Measurements from ENCODE around the gene CITED4.

CITED4 gene

DNA sequence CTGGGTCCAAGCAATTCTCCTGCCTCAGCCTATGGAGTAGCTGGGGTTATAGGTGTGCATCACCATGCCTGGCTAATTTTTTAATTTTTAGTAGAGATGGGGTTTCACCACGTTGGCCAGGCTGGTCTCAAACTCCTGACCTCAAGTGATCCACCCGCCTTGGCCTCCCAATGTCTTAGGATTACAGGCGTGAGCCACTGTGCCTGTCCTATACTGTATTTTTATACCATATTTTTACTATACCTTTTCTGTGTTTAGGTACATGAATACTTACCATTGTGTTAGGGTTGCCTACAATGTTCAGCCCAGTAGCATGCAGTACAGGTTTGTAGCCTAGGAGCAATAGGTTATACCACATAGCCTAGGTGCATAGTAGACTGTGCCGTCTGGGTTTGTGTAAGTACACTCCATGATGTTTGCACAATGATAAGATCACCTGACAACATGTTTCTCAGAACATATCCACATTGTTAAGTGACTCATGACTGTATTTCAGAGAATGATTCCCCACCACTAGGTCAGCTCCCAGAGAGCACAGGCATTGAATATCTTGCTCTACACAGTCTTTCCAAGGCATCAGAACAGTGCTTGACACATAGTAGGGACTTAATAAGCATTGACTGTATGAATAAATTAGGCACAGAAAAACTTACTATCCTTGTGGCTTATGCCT lies 6.0 kb upstream of the CITED4 start:
- peak; percentile 65 for DNase-seq

DNA sequence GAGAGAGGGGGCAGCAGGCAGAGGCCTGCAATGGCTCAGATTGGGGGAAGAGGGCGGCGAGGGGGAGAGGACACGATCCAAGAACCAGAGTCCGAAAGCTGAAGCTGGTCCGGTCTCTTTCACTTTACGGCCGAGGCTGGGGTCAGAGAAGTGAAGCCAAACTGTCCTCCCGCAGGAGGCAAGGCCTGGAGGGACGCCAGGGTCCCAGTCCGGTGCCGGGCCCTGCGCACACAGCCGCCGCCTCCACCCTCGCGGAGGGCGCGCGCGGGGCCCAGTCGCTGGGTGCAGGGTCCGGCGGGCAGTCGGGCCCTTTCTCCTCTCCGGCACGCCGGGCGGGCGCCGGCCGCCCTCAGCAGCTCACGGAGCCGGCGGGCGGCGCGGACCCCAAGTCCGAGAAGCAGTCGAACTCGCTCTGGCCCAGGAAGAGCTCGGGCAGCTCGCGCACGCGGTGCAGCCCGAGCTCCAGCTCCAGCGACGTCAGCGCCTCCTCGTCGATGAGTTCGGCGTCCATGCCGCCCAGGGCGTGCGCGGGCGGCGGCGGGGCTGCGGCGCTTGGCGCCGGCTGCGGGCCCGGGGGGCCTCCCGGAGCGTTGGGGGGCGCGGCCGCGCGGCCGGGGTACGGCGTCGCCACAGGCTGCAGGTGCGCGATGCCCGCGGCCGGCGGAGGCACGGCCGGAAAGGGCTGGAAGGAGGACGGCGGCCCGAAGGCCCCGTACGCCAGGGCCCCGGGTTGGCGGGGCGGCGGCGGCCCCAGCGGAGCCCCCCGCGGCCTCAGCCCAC lies 749 bp downstream of the CITED4 start:
- DNase-seq, result no peak
- in situ Hi-C loops (cut with HindIII; ENCODE audit: low pct_ligation_motif_present, low sequenced_read_pairs), result no loop called here
- H3K36me3 ChIP-seq (replicated peaks), result no peaks in the 10 kb centered on the region
- TF ChIP-seq, protein P1, sequence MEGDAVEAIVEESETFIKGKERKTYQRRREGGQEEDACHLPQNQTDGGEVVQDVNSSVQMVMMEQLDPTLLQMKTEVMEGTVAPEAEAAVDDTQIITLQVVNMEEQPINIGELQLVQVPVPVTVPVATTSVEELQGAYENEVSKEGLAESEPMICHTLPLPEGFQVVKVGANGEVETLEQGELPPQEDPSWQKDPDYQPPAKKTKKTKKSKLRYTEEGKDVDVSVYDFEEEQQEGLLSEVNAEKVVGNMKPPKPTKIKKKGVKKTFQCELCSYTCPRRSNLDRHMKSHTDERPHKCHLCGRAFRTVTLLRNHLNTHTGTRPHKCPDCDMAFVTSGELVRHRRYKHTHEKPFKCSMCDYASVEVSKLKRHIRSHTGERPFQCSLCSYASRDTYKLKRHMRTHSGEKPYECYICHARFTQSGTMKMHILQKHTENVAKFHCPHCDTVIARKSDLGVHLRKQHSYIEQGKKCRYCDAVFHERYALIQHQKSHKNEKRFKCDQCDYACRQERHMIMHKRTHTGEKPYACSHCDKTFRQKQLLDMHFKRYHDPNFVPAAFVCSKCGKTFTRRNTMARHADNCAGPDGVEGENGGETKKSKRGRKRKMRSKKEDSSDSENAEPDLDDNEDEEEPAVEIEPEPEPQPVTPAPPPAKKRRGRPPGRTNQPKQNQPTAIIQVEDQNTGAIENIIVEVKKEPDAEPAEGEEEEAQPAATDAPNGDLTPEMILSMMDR (IDR thresholded peaks at IDR 0.05; ENCODE audit: low read depth, low read length, missing control alignments), result no peak
- no peak overlapping the region for H3K27ac ChIP-seq
- no peaks in the 10 kb centered on the region for H3K27me3 ChIP-seq (replicated peaks)
- peak overlapping the region; percentile 64 for H3K4me3 ChIP-seq (ENCODE audit: low read depth, low read length)

More for the DNA sequence above, 6.0 kb upstream of the CITED4 start:
- H3K4me3 ChIP-seq (ENCODE audit: low read depth, low read length), result no peak overlapping the region
- H3K27me3 ChIP-seq (replicated peaks), result no peaks in the 10 kb centered on the region
- in situ Hi-C loops (cut with HindIII; ENCODE audit: low pct_ligation_motif_present, low sequenced_read_pairs), result no loop called here
- TF ChIP-seq, protein P1 (IDR thresholded peaks at IDR 0.05; ENCODE audit: low read depth, low read length, missing control alignments), result no peak
- H3K27ac ChIP-seq, result peak overlapping the region; percentile 34
- H3K36me3 ChIP-seq (replicated peaks), result no peaks in the 10 kb centered on the region

DNA sequence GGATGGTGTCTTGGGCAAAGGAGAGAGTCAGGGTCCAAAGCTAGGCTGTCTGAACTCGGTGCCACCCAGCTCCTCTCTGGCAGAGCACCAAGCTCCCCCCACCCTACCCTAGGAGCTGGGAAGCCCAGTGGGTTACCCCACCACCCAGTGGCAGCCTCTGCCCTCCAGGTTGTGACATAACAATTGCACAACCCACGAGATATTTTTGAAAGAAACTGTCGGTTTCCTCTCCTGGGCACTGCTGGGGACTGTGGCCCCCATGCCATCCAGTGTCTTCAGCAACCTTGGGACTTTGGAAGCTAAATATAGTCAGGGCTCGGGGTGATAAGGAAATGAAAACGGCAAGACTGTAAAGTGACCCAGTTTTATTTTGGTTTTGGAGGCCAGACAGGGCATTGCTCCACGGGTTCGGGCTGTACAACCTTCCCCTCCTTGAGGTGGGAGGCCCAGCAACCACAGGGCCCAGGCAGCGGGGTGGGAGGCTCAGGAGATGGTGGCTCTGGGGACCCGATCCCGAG lies 1.4 kb downstream of the CITED4 start:
- H3K27me3 ChIP-seq (replicated peaks), result no peaks in the 10 kb centered on the region
- in situ Hi-C loops (cut with HindIII; ENCODE audit: low pct_ligation_motif_present, low sequenced_read_pairs), result no loop called here
- peak overlapping the region; percentile 64 for H3K4me3 ChIP-seq (ENCODE audit: low read depth, low read length)
- no peak overlapping the region for H3K27ac ChIP-seq
- H3K36me3 ChIP-seq (replicated peaks), result no peaks in the 10 kb centered on the region
- TF ChIP-seq, protein P1 (IDR thresholded peaks at IDR 0.05; ENCODE audit: low read depth, low read length, missing control alignments), result no peak
- no peak for DNase-seq

DNA sequence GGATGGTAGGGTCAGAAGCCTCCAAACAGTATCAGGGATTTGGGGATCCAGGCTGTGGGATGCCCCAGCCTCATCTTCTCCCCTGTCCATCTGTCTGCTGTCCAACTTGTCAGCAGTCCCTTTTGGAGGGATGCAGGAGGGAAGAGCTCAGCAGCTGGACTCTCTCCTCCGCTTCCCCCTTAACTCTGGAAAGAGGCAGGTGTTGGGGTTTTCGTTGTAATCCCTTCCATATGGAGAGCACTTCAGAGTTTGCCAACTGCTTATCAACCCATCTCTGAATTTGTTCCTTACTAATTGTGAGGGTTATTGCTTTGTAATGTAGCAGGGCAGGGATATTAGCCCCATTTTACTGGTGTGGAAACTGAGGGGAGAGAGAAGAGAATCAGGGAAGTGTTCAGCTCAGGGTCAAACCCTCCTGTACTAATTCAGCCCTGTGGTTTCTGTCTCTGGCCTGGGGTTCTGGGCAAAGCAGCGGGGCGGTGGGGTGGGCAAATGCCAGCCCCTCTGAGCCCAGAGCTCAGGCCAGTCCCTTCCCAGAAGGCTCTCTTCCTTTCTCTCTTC lies 3.2 kb downstream of the CITED4 start:
- TF ChIP-seq, protein P1 (IDR thresholded peaks at IDR 0.05; ENCODE audit: low read depth, low read length, missing control alignments), result no peak
- Histone ChIP-seq H3K27ac (no peak overlapping the region), H3K36me3 (replicated peaks) (no peaks in the 10 kb centered on the region), H3K4me3 (ENCODE audit: low read depth, low read length) (no peak overlapping the region), H3K27me3 (replicated peaks) (no peaks in the 10 kb centered on the region)
- in situ Hi-C loops (cut with HindIII; ENCODE audit: low pct_ligation_motif_present, low sequenced_read_pairs), result no loop called here
- no peak for DNase-seq

DNA sequence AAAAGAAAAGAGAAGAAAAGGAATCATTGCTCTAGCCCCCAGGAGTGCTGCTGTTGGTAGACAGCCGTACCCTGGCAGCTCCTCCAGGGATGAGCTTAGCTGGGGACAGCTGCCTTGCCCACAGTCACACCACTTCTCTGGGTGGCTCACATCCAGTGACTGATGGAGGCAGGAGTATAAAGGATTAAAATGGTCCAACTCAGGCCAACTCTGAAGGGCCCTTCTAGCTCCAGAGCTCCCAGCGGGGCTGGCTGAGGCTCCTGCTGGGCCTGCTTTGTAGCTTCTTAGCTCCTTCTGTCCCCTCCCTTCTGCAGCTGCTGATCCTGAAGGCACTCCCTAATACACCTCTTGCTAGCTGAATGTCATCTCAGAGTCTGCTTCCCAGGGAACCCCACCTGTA lies 4.4 kb downstream of the CITED4 start:
- in situ Hi-C loops (cut with HindIII; ENCODE audit: low pct_ligation_motif_present, low sequenced_read_pairs), result no loop called here
- DNase-seq, result no peak
- H3K27ac ChIP-seq, result no peak overlapping the region
- H3K27me3 ChIP-seq (replicated peaks), result no peaks in the 10 kb centered on the region
- H3K36me3 ChIP-seq (replicated peaks), result no peaks in the 10 kb centered on the region
- TF ChIP-seq, protein P1 (IDR thresholded peaks at IDR 0.05; ENCODE audit: low read depth, low read length, missing control alignments), result no peak
- H3K4me3 ChIP-seq (ENCODE audit: low read depth, low read length), result no peak overlapping the region
